MM.1S (cell line): Measurements from ENCODE around the gene MGAT1.

ENCODE experiments used
- EZH2 ChIP-seq: fragments of 300-600 bp; sonication (generic); optimal IDR thresholded peaks from 2 replicates; pipeline ENCODE3; 2017; ENCODE audit warnings: low read depth, mild to moderate bottlenecking, antibody characterized with exemption, low read length, mixed read lengths
- TF ChIP-seq, protein P1 (sequence below): fragments of 300-600 bp; sonication (generic); IDR thresholded peaks from 2 replicates; pipeline ENCODE4 v1.5.1; 2016; ENCODE audit warnings: antibody characterized with exemption, low read length, mixed read lengths

DNA sequence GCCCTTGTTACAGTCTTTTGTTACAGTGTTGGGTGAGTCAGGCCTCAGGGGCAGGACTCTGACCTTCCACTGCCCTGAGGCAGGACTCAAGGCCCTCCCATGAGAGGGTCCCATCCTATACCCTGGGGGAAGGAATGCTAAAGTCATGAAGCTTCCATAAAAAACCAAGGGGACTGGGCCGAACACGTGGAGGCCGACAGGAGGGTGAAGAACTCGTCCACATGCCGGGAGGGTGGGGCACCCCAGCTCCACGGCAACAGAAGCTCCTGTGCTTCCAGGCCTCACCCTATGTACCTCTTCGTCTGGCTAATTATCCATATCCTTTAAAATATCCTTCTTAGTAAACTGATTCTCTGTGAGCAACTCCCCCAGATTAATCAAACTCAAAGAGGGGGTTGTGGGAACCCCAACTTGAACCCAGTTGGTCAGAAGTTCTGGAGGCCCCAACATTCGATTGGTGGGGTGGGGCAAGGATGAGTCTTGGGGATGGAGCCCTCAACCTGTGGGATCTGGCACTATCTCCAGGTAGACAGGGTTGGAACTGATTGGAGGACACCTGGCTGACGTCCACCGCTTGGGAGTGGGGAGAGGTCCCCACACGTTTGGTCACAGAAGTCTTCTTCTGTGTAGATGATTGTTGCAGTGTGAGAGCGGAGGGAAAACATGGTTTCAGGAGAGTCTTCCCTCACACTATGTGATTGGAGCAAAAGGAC is 19.1 kb downstream of the MGAT1 start:
- no peak for TF ChIP-seq EZH2
- TF ChIP-seq, protein P1, sequence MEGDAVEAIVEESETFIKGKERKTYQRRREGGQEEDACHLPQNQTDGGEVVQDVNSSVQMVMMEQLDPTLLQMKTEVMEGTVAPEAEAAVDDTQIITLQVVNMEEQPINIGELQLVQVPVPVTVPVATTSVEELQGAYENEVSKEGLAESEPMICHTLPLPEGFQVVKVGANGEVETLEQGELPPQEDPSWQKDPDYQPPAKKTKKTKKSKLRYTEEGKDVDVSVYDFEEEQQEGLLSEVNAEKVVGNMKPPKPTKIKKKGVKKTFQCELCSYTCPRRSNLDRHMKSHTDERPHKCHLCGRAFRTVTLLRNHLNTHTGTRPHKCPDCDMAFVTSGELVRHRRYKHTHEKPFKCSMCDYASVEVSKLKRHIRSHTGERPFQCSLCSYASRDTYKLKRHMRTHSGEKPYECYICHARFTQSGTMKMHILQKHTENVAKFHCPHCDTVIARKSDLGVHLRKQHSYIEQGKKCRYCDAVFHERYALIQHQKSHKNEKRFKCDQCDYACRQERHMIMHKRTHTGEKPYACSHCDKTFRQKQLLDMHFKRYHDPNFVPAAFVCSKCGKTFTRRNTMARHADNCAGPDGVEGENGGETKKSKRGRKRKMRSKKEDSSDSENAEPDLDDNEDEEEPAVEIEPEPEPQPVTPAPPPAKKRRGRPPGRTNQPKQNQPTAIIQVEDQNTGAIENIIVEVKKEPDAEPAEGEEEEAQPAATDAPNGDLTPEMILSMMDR = no peak
